ENCODE results near the gene KATNBL1. TPM values are rescaled to one million over a fixed set of nuclear protein-coding genes. Genes with fewer than 3 reads are reported as not detected.

Gene KATNBL1, protein sequence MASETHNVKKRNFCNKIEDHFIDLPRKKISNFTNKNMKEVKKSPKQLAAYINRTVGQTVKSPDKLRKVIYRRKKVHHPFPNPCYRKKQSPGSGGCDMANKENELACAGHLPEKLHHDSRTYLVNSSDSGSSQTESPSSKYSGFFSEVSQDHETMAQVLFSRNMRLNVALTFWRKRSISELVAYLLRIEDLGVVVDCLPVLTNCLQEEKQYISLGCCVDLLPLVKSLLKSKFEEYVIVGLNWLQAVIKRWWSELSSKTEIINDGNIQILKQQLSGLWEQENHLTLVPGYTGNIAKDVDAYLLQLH
- total RNA-seq (39.5 and 77.0 TPM in 2 replicates), polyA plus RNA-seq (54.8 and 85.0 TPM in 2 replicates)

DNA sequence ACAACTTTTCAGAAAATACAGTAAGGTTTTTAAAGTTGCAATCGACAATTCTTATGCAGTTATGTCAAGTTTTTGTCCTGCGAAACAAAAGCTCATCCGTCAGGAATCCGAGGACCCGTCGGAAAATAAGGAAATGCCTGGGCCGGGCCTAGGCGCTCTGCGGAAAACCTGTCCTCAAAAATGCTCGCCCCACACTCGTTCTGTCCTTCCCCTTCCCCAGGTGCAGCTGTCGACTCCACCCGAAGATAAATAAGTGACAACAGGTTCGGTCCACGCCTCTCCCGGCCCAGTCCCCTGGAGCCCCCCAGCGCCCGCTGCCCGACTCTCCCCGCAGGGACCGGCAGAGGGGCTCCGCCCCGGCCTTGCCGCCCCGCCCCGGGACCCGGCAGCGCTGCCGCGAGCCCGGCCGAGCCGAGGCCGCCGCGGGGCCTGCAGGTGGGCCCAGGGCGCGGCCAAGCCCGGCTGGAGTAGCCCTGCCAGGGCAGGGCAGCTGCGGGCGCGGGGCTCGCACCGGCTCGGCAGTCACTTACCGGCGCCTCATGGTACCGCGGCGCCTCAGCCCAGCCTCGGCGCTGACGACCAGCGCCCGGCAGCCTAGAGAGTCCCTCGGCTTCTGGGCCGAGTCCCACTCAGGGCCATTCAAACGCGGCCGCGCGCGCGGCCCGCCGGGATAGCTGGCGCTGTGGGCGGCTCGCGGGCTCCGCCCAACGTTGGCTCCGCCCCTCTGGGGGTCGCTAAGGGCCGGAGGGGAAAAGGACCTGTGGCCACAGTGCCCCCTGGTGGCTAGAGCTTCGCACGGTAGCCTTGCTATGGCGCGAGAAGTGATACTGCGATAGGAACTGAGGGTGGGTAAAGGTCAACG, at the start of gene KATNBL1:
Gene KATNBL1 (minus strand): TSS at position 676 of the 862 bp plus-strand sequence. CDS start 46,420 bp downstream, outside the sequence.
- DNase-seq (ENCODE audit: low read depth in 1 of 2, low spot score in 1 of 2), result peak; percentile 95 to 98
- no peaks in the 10 kb centered on the region for H3K27me3 ChIP-seq
- no peaks in the 10 kb centered on the region for H3K36me3 ChIP-seq
- TF ChIP-seq, protein P1, sequence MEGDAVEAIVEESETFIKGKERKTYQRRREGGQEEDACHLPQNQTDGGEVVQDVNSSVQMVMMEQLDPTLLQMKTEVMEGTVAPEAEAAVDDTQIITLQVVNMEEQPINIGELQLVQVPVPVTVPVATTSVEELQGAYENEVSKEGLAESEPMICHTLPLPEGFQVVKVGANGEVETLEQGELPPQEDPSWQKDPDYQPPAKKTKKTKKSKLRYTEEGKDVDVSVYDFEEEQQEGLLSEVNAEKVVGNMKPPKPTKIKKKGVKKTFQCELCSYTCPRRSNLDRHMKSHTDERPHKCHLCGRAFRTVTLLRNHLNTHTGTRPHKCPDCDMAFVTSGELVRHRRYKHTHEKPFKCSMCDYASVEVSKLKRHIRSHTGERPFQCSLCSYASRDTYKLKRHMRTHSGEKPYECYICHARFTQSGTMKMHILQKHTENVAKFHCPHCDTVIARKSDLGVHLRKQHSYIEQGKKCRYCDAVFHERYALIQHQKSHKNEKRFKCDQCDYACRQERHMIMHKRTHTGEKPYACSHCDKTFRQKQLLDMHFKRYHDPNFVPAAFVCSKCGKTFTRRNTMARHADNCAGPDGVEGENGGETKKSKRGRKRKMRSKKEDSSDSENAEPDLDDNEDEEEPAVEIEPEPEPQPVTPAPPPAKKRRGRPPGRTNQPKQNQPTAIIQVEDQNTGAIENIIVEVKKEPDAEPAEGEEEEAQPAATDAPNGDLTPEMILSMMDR (IDR thresholded peaks at IDR 0.05; ENCODE audit: low read depth, low read length), result peak; percentile 91
- peak within 1 kb of the TSS; percentile 96 for H3K27ac ChIP-seq
- H3K9me3 ChIP-seq (ENCODE audit: low read depth), result no peaks in the 10 kb centered on the region
- peak within 1 kb of the TSS; percentile 87 for H3K4me3 ChIP-seq
- H3K4me1 ChIP-seq (ENCODE audit: low read depth), result peaks cover 9% of the 10 kb centered on the region

DNA sequence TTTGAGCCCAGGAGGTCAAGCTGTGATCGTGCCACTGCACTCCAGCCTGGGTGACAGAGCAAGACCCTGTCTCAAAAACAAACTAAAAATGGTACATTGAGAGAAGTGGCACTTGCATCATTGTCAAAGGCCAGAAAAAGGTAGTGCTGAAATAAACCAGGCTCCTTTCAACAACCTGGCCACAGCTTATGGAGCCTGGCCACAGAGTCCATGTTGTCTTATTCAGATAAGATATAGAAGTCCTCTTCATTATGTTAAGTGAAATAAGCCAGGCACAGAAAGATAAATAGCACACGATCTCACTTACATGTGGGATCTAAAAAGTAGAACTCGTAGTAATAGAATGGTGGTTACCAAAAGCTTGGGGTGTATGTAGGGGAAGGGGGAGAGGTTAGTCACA, 49.7 kb upstream of the KATNBL1 start:
- DNase-seq (ENCODE audit: low read depth in 1 of 2, low spot score in 1 of 2), result peak; percentile 1 to 87
- H3K36me3 ChIP-seq, result peaks cover 5% of the 10 kb centered on the region
- H3K4me1 ChIP-seq (ENCODE audit: low read depth), result peaks cover 41% of the 10 kb centered on the region
- H3K27ac ChIP-seq, result peak overlapping the region; percentile 77
- no peak overlapping the region for H3K4me3 ChIP-seq
- TF ChIP-seq, protein P1 (IDR thresholded peaks at IDR 0.05; ENCODE audit: low read depth, low read length), result no peak
- H3K9me3 ChIP-seq (ENCODE audit: low read depth), result no peaks in the 10 kb centered on the region
- no peaks in the 10 kb centered on the region for H3K27me3 ChIP-seq

DNA sequence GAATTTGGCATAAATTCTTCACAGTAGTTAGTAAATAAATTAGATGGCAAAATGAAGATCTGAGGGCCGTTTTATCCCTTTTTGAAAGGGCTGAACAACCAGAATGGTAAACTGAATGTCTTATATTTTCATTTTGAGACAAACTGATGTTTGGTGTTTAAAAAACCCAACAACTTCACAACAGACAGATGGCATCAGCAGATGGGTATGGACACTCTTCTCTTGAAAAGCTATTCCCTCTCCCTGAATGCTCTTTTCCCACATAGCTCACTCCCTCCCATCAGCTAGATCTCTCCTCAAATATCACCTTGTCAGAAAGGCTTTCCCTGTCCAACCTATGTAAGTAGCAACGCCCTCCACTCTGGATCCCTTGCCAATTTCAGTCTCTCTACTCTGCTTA, 48.3 kb upstream of the KATNBL1 start:
- peaks cover 19% of the 10 kb centered on the region for H3K36me3 ChIP-seq
- H3K4me3 ChIP-seq, result no peak overlapping the region
- peaks cover 41% of the 10 kb centered on the region for H3K4me1 ChIP-seq (ENCODE audit: low read depth)
- TF ChIP-seq, protein P1 (IDR thresholded peaks at IDR 0.05; ENCODE audit: low read depth, low read length), result no peak
- DNase-seq (ENCODE audit: low read depth in 1 of 2, low spot score in 1 of 2), result peak in 1 of 2 donors; percentile 31
- H3K27me3 ChIP-seq, result no peaks in the 10 kb centered on the region
- peak overlapping the region; percentile 77 for H3K27ac ChIP-seq
- H3K9me3 ChIP-seq (ENCODE audit: low read depth), result no peaks in the 10 kb centered on the region

DNA sequence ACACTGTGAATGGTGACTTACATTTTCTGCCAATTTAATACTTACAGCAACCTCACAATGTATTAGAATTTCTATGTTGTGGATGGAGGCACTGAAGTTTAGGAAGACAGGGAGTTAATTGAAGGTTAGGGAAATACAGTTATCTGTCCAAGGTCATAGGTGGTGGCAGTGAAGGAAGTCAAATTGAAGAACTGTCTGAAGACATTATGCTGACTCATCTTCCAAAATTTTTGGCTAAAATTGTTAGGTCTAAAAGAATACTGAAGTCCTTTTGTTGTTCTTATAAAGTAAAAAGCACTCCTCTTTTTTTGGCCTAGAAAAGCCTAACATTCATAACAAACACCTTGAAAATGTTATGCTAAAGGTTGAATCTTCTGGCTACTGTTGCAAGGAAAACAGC, 42.6 kb upstream of the KATNBL1 start:
- Histone ChIP-seq H3K4me1 (ENCODE audit: low read depth) (peaks cover 18% of the 10 kb centered on the region), H3K27ac (no peak overlapping the region), H3K36me3 (peaks cover 56% of the 10 kb centered on the region), H3K9me3 (ENCODE audit: low read depth) (no peaks in the 10 kb centered on the region), H3K27me3 (no peaks in the 10 kb centered on the region), H3K4me3 (no peak overlapping the region)
- no peak for DNase-seq (ENCODE audit: low read depth in 1 of 2, low spot score in 1 of 2)
- TF ChIP-seq, protein P1 (IDR thresholded peaks at IDR 0.05; ENCODE audit: low read depth, low read length), result no peak

DNA sequence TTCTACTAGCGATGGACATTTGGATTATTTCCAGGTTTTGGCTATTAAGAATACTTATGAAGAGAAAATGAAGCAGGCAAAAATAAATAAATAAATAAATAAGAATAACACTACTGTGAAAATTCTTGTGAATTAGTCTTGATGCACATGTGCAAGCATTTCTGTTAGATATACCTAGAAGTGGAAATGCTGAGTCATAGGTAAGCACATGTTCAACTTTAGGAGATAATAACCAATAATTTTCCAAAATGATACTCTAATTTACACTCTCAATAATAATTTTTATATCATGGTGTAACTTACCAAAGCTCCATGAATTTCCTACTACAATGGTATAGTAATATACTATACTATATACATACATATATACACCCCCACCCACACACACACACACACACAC, 38.3 kb upstream of the KATNBL1 start:
- Histone ChIP-seq H3K27me3 (no peaks in the 10 kb centered on the region), H3K36me3 (peaks cover 58% of the 10 kb centered on the region), H3K4me3 (no peak overlapping the region), H3K4me1 (ENCODE audit: low read depth) (no peaks in the 10 kb centered on the region), H3K27ac (no peak overlapping the region), H3K9me3 (ENCODE audit: low read depth) (no peaks in the 10 kb centered on the region)
- no peak for DNase-seq (ENCODE audit: low read depth in 1 of 2, low spot score in 1 of 2)
- TF ChIP-seq, protein P1 (IDR thresholded peaks at IDR 0.05; ENCODE audit: low read depth, low read length), result no peak

Data from cardiac muscle cell (in vitro differentiated cells and primary cell).